Occipital lobe (tissue), 2 donors: ENCODE data around the gene SCARF2. TPM values are rescaled to one million over a fixed set of nuclear protein-coding genes. Genes with fewer than 3 reads are reported as not detected.
A peak's percentile ranks its signal among the peaks of the same experiment; 100 is the strongest.

Experiments
- DNase-seq: peaks from one replicate; lab custom pipeline; 2025; lab: John Stamatoyannopoulos, UW
- total RNA-seq: library from RNA; depleted of rRNA; stranded (reverse); fragments of >200 nt; gene quantifications from one replicate; pipeline ENCODE4 v1.2.3, GENCODE V29; 2014

SCARF2 gene
- total RNA-seq, 1 donor from 2014 or later, result 1.7 TPM

- DNase-seq, result no peak
Observed at GRCh38 chr22:20440637-20441591, 3.3 kb upstream of the SCARF2 start.

- DNase-seq, result no peak
Observed at GRCh38 chr22:20439928-20440575, 2.4 kb upstream of the SCARF2 start.

GRCh38 chr22:20439556-20439927, 1.9 kb upstream of the SCARF2 start:
- no peak for DNase-seq

GRCh38 chr22:20438678-20439492, 1.3 kb upstream of the SCARF2 start:
- DNase-seq, result no peak

GRCh38 chr22:20438427-20438677, 727 bp upstream of the SCARF2 start:
- no peak for DNase-seq

- DNase-seq, result no peak
Observed at GRCh38 chr22:20436768-20437612, 635 bp downstream of the SCARF2 start.

GRCh38 chr22:20436307-20436767, 1.3 kb downstream of the SCARF2 start:
- DNase-seq, result no peak

- DNase-seq, result no peak
Observed at GRCh38 chr22:20435436-20436306, 2.0 kb downstream of the SCARF2 start.

- DNase-seq, result no peak
Observed at GRCh38 chr22:20434773-20435172, 2.9 kb downstream of the SCARF2 start.

- no peak for DNase-seq
Observed at GRCh38 chr22:20434264-20434751, 3.3 kb downstream of the SCARF2 start.

GRCh38 chr22:20433686-20434241, 3.9 kb downstream of the SCARF2 start:
- no peak for DNase-seq

GRCh38 chr22:20433191-20433590, 4.4 kb downstream of the SCARF2 start:
- no peak for DNase-seq

GRCh38 chr22:20432244-20432686, 5.4 kb downstream of the SCARF2 start:
- no peak for DNase-seq

- DNase-seq, result no peak
Observed at GRCh38 chr22:20431511-20432192, 6.0 kb downstream of the SCARF2 start.

GRCh38 chr22:20430720-20431510, 6.7 kb downstream of the SCARF2 start:
- DNase-seq, result no peak

- no peak for DNase-seq
Observed at GRCh38 chr22:20430101-20430719, 7.4 kb downstream of the SCARF2 start.

GRCh38 chr22:20429254-20430100, 8.1 kb downstream of the SCARF2 start:
- DNase-seq, result peak; percentile 44
